HK-2 (cell line): ENCODE data around the gene SUCO.

Experiments used
- DNase-seq: peaks from one replicate; pipeline ENCODE4 v3.0.0-alpha.2; 2018; ENCODE audit not compliant: unreplicated experiment

SUCO gene

GRCh38 chr1:172515436-172515835 is 17.5 kb upstream of the SUCO start:
- no peak for DNase-seq

DNA sequence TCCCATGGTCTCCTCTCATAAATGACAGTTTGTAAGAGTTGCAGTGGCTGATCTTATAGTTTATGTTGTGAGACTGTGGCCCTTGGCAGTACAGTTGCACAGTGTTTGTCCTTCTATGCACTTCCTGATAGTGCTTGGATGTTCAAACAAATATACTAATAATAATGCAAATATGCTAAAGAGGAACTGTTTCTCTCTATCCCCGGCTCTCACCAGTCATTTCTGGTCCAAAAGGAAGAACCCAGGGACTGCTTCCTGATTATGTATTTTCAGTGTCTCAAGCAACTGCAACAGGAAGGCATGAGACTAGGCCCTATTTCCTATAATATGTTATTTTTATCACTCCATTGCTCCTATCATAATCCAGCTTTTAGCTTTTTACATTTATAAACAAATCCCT is 17.0 kb upstream of the SUCO start:
- no peak for DNase-seq

DNA sequence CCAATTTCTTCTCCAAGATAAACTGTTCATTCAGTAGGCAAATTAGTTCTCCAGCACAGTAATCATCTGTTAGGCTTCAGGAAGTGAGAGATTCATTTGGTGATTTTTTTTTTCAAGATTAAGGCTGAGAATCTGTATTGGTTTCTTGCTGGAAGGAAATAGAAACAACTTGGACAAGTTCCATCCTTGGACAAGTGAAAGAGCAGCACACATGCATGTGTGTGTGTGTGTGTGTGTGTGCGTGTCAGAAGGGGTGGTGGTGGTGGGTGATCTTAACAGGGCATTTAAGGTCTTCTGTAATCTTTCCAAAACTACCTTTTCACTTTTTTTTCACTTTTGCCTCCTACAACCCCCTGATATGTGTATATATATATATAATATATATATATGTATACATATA is 15.9 kb upstream of the SUCO start:
- no peak for DNase-seq

DNA sequence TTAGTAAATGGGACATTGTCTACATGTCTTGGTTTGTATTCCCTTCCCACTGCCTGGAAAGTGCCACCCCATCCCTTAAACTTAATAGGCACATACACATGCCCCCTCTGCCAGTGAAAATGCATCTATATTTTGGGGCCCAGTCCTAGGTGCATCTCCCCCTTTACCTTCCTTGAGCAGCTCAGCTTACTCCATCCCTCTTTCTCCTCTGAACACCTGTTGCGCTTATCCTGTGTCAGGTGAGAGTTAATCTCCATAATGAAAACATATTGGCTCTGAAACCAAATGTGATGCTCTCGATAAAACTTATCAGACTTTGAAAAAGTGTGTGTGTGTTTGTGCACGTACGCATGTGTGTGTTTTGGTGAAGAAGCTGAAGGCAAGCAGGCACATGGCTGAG is 15.4 kb upstream of the SUCO start:
- no peak for DNase-seq

DNA sequence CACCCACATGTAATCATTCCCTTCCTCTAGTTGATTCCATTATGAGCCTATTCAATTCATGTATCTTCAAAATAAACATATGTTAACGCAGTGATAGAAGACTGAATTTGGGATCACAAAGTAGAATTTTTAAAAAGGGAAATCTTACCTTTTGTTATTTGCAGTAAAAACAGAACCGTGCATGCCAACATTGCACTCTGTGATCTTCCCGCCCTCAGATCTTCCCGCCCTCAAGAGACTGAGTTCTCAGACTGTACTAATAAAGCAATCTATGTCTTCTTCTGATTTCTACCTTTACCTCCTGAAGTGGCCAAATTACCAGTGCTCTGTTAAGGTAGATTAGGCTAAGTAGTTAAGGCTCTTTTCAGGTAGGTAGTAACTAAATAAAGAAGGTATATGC is 3.6 kb upstream of the SUCO start:
- no peak for DNase-seq

DNA sequence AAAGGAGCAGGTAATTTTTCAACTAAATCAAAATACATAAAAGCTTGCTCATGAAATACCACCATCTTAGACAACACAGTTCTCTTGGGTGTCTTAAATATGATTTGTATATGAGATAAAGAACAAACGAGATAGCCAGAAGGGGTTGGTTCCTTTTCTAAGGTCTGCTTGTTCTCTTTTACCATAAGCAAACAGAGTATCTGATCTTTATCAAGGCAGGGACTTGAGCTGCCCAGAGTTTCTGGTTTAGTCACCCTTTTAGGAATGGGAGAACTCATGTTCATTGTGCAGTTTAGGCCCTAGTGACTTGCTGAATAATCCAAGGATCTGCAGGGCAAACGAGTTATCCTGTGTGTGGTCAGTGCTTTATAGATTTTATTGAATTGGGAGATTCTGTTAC is 3.0 kb upstream of the SUCO start:
- DNase-seq: no peak

DNA sequence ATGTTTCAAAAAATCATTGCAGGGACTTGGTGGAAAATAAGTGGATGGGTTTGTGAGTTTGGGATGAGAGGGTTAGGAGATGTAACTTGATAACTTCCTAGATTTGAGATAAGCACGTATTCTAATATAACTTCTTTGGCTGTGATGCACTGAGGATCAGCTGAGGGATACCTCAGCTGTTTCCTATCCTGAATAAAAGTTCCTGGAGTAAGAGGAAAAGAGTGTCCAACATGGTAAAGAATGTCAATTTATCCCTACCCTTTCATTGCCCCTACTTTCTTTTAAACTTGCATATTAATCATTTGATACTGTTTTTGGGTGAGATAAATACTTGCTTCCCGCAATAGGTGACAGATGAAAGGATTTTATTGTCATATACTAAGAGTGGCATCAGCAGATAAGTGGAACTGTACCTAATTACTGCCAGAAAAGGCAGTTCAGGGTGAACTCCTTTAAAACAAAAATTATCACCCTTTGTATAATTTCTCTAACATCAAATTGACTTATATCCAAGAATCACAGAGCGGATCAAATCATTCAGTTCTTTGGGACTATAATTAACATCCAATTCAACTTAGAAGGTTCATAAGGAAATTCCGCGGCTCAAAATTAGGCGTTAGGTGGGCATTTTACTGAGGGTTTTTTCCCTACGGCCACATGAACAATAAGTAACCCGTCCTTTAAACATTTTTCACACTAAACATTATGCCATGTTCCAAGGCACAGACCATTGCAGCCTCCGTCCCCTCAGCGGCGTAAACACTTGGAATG is 1.4 kb upstream of the SUCO start:
- DNase-seq: no peak

DNA sequence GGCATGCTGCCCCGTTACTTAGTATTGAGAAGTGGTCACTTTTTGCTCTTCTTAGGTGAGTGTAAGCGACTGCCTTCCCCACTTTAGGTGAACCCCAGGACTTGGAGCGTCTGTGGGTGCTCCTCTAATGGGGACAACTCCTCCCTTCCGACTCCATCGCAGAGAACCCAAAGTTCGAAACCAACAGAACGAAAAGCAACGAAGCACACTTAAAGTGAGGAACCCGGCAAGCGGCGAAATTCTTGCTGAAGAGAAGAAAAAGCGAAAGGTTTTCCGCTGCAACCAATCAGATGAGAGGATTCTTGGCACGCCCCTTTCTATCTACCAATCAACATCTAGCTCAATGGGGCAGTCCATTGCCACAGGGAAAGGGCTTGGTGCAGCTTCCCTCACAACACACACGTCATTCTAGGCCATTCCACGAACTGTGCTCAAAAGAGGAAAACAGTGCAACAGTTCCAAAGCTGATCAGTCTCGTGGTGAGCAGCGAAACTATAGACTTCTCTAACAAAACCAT is 709 bp upstream of the SUCO start:
- DNase-seq: peak; percentile 92

GRCh38 chr1:172533513-172534151 is 682 bp downstream of the SUCO start:
- DNase-seq: peak; percentile 40

GRCh38 chr1:172536256-172536655 is 3.3 kb downstream of the SUCO start:
- no peak for DNase-seq

- no peak for DNase-seq
Observed at GRCh38 chr1:172537366-172537765, 4.4 kb downstream of the SUCO start.

GRCh38 chr1:172537827-172538391 is 5.0 kb downstream of the SUCO start:
- DNase-seq: no peak

DNA sequence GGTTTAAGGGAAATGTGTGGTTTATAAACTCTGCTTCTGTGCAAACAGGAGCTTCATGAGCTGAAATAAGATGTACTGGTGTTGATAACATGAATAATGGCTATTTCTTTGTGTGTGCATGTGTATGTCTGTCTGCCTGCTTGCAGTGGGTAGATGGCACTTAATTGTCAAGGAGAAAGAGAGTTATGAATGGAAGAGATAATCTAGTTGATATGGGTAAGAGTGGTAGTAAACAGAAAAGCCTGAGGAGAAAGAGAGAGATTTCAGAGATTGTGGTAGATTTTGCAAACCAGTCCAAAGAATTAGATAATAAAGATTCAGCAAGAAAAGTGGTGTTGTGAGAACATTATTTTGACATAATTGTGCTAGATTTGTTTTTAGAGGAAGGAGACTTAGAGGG is 7.7 kb downstream of the SUCO start:
- DNase-seq: no peak

GRCh38 chr1:172544481-172545104 is 11.6 kb downstream of the SUCO start:
- no peak for DNase-seq

DNA sequence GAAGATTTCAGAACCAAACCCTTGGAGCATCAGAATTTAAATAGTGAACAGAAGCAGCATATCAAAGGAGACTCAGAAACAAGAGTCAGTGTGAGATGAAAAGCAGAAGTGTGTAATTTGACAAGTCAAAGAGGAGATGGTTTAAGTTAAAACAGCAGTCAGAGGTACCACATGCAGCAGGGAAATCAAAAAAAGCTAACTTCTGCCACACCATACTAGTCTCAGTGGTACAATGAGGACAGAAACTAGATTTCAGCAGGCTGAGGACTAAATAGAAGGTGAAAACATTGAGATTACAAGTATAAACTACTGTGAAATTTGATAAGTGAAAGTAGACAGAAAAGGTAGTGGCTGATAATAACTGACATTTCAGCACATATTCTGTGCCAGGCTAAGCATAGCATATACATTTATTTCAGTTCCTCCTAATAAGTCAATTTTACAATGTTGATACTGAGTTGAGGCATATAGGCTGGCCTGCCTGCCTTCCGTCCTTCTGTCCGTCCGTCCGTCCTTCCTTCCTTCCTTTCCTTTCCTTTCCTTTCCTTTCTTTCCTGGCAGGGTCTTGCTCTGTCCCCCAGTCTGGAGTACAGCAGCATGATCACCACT is 12.6 kb downstream of the SUCO start:
- DNase-seq: no peak

DNA sequence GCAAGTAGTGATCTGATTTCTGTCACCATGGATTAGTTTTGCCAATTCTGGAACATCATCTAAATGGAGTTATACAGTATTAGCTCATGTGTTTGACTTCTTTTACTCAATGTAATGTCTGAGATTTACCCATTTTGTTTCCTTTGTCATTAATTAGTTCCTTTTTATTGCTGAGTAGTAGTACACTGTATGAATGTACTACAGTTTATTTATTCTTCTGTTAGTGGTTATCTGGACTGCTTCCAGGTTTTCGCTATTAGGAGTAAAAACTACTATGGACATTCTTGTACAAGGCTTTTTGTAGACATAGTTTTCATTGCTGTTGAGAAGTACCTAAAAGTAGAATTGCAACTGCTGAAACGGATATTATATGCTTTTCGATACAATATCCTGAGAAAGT is 14.1 kb downstream of the SUCO start:
- no peak for DNase-seq

GRCh38 chr1:172549621-172550280 is 16.8 kb downstream of the SUCO start:
- no peak for DNase-seq

DNA sequence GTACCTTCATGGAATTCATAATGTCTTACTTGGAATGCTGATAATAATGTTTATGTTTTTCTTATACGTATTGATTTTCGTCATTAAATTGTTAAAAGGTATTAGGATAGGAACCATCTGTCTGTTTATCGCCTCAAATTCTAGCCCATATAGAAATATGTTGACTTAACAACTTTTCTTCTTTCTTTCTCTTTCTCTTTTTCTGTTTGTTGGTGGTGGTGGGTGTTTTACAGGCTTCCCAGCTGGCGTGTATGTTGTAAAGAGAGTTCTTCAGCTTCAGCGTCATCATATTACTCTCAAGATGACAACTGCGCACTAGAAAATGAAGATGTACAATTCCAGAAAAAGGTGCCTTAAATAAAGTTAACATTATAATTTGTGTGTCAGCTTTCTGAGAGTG is 18.3 kb downstream of the SUCO start:
- no peak for DNase-seq

- DNase-seq: no peak
Observed at GRCh38 chr1:172554915-172555314, 22.0 kb downstream of the SUCO start.

DNA sequence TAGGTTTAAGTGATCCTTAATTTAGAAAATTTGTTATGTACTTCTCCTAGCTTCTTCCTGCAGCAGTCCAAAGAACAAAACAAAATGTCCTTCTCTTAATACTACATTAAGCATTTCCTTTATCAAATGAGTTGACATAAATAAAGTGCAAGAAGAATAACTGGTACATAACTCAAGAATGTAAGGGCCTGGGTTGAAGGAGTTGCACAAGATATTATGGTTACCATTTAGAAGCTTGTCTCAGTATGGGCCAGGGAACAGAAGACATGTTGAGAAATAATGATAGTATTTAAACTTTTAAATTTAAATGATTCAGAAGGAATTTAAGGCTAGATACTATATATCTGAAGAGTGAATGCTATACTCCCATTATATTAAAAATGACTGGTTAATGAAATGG is 23.5 kb downstream of the SUCO start:
- DNase-seq: no peak

DNA sequence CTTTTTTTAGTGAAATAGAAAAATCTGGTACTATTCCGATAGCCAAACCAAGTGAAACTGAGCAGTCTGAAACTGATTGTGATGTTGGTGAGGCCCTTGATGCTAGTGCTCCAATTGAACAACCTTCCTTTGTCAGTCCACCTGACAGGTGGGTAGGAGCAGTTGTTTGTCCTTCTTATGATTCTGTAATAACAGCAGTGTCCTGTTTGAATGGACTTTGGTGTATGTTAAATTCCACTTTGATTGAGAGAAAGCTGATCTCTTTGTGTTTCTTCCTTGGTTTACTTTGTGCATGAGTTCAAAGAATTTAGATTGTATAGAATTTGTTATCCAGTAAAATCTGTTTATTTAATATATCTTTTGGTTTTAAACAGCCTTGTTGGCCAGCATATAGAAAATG is 24.3 kb downstream of the SUCO start:
- DNase-seq: no peak
